Measurements from ENCODE around the gene SPAG17. TPM values are rescaled to one million over a fixed set of nuclear protein-coding genes. Genes with fewer than 3 reads are reported as not detected.

Gene SPAG17
- total RNA-seq, 2 donors from 2014 or later = 9.0 TPM; not detected in 1

GRCh38 chr1:118032883-118033282, 152.1 kb downstream of the SPAG17 start:
- Histone ChIP-seq H3K27me3 (replicated peaks; ENCODE audit: insufficient read depth) (no peaks in the 10 kb centered on the region), H3K4me3 (no peak overlapping the region), H3K36me3 (no peaks in the 10 kb centered on the region), H3K27ac (no peak overlapping the region), H3K4me1 (replicated peaks) (no peaks in the 10 kb centered on the region), H3K9me3 (no peaks in the 10 kb centered on the region)
- no peak for DNase-seq (ENCODE audit: low spot score)
- TF ChIP-seq POLR2A (IDR thresholded peaks at IDR 0.05) (no peak), POLR2AphosphoS5 (IDR thresholded peaks at IDR 0.05) (no peak), CTCF (IDR thresholded peaks at IDR 0.05) (no peak)
- 84% methylated on average over 1 of the region's 1 CpG for WGBS
- intact Hi-C loops (cut with DNase I) = no loop called here

GRCh38 chr1:118028267-118028666, 156.8 kb downstream of the SPAG17 start:
- H3K27me3 ChIP-seq (replicated peaks; ENCODE audit: insufficient read depth) = no peaks in the 10 kb centered on the region
- H3K4me1 ChIP-seq (replicated peaks) = no peaks in the 10 kb centered on the region
- H3K36me3 ChIP-seq = no peaks in the 10 kb centered on the region
- WGBS = 31% methylated on average over 1 of the region's 1 CpG
- H3K4me3 ChIP-seq = no peak overlapping the region
- intact Hi-C loops (cut with DNase I) = no loop called here
- H3K9me3 ChIP-seq = no peaks in the 10 kb centered on the region
- no peak for TF ChIP-seq POLR2AphosphoS5 (IDR thresholded peaks at IDR 0.05)
- no peak for TF ChIP-seq POLR2A (IDR thresholded peaks at IDR 0.05)
- no peak for TF ChIP-seq CTCF (IDR thresholded peaks at IDR 0.05)
- no peak for DNase-seq (ENCODE audit: low spot score)
- H3K27ac ChIP-seq = no peak overlapping the region

DNA sequence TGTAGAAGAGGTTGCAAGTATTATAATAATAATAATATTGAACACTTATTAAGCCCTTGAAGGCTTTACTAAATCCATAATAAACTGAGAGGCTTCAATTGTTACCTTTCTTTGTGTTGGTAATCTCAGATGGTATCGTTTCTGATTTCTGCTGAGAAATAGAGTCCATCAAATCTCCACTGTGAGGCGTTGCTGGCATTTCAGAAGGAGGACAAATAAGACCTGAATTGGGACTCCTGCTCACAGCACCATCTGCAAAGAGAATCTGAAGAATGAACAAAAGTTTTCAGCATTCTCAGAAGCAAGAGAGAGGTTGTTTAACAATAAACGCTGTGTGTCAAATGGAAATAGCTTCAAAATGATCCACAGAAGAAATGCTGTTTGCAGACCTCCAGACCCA, 161.8 kb downstream of the SPAG17 start:
- no peak overlapping the region for H3K4me3 ChIP-seq
- H3K4me1 ChIP-seq (replicated peaks) = no peaks in the 10 kb centered on the region
- no peaks in the 10 kb centered on the region for H3K36me3 ChIP-seq
- no peak overlapping the region for H3K27ac ChIP-seq
- intact Hi-C loops (cut with DNase I) = no loop called here
- TF ChIP-seq POLR2A (IDR thresholded peaks at IDR 0.05) = no peak
- no peak for TF ChIP-seq CTCF (IDR thresholded peaks at IDR 0.05)
- TF ChIP-seq POLR2AphosphoS5 (IDR thresholded peaks at IDR 0.05) = no peak
- no peak for DNase-seq (ENCODE audit: low spot score)
- no peaks in the 10 kb centered on the region for H3K9me3 ChIP-seq
- WGBS = 74% methylated on average over 3 of the region's 3 CpGs
- H3K27me3 ChIP-seq (replicated peaks; ENCODE audit: insufficient read depth) = no peaks in the 10 kb centered on the region

GRCh38 chr1:118021668-118022067, 163.4 kb downstream of the SPAG17 start:
- no peak overlapping the region for H3K27ac ChIP-seq
- 64% methylated on average over 1 of the region's 1 CpG for WGBS
- no peaks in the 10 kb centered on the region for H3K27me3 ChIP-seq (replicated peaks; ENCODE audit: insufficient read depth)
- no peak for DNase-seq (ENCODE audit: low spot score)
- no peak overlapping the region for H3K4me3 ChIP-seq
- H3K4me1 ChIP-seq (replicated peaks) = no peaks in the 10 kb centered on the region
- H3K9me3 ChIP-seq = no peaks in the 10 kb centered on the region
- H3K36me3 ChIP-seq = no peaks in the 10 kb centered on the region
- TF ChIP-seq CTCF (IDR thresholded peaks at IDR 0.05) = no peak
- no peak for TF ChIP-seq POLR2A (IDR thresholded peaks at IDR 0.05)
- TF ChIP-seq POLR2AphosphoS5 (IDR thresholded peaks at IDR 0.05) = no peak
- intact Hi-C loops (cut with DNase I) = no loop called here

DNA sequence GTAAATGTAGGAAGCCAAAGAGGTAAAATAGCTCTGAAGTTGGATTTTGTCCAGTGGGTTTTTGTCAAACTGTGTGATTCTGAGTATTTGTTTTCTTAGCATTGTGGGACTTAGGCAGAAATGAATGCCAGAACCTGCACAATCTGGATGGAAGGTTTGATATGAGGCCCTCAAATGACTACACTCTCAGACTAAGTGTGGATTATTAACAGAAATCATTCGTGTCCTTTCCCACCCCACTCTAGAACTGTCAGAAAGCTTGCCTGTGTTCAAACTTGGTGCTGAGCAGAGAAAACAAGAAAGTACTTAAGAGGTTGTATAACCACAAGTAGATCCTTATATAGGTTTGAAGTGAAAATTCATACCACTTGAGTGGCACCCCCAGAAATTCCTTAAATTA, 167.0 kb downstream of the SPAG17 start:
- 54% methylated on average over 1 of the region's 1 CpG for WGBS

More for the DNA sequence above, 167.0 kb downstream of the SPAG17 start:
- Histone ChIP-seq H3K27me3 (replicated peaks; ENCODE audit: insufficient read depth) (no peaks in the 10 kb centered on the region), H3K4me3 (no peak overlapping the region), H3K9me3 (no peaks in the 10 kb centered on the region), H3K36me3 (no peaks in the 10 kb centered on the region), H3K27ac (no peak overlapping the region), H3K4me1 (replicated peaks) (no peaks in the 10 kb centered on the region)
- TF ChIP-seq POLR2A (IDR thresholded peaks at IDR 0.05) (no peak), CTCF (IDR thresholded peaks at IDR 0.05) (no peak), POLR2AphosphoS5 (IDR thresholded peaks at IDR 0.05) (no peak)
- DNase-seq (ENCODE audit: low spot score) = no peak
- intact Hi-C loops (cut with DNase I) = no loop called here
